GM18498 (cell line): ENCODE measurements around the gene DOK4.

ENCODE experiments used
- ATAC-seq: cut with Tn5 transposase; IDR thresholded peaks from one replicate; pipeline ENCODE4 v1.9.1; 2021; ENCODE audit warnings: mild to moderate bottlenecking, moderate library complexity; ENCODE audit not compliant: unreplicated experiment

DOK4 gene

GRCh38 chr16:57519796-57520360 is 33.6 kb upstream of the DOK4 start:
- peak; percentile 71 for ATAC-seq

- no peak for ATAC-seq
Measured at GRCh38 chr16:57518922-57519321, 32.6 kb upstream of the DOK4 start.

- ATAC-seq: no peak
Measured at GRCh38 chr16:57518520-57518919, 32.2 kb upstream of the DOK4 start.

- ATAC-seq: no peak
Measured at GRCh38 chr16:57517397-57518367, 31.4 kb upstream of the DOK4 start.

GRCh38 chr16:57516773-57517172 is 30.5 kb upstream of the DOK4 start:
- ATAC-seq: no peak

GRCh38 chr16:57516176-57516725 is 30.0 kb upstream of the DOK4 start:
- no peak for ATAC-seq

- ATAC-seq: no peak
Measured at GRCh38 chr16:57514791-57515600, 28.7 kb upstream of the DOK4 start.

GRCh38 chr16:57514371-57514770 is 28.1 kb upstream of the DOK4 start:
- ATAC-seq: no peak

GRCh38 chr16:57513371-57514102 is 27.2 kb upstream of the DOK4 start:
- no peak for ATAC-seq

GRCh38 chr16:57512296-57513001 is 26.2 kb upstream of the DOK4 start:
- ATAC-seq: no peak

GRCh38 chr16:57510016-57510871 is 24.0 kb upstream of the DOK4 start:
- ATAC-seq: no peak

GRCh38 chr16:57509231-57509923 is 23.1 kb upstream of the DOK4 start:
- ATAC-seq: no peak

- no peak for ATAC-seq
Measured at GRCh38 chr16:57508035-57508425, 21.7 kb upstream of the DOK4 start.

GRCh38 chr16:57507136-57508034 is 21.1 kb upstream of the DOK4 start:
- no peak for ATAC-seq

- ATAC-seq: no peak
Measured at GRCh38 chr16:57505169-57505568, 18.9 kb upstream of the DOK4 start.

GRCh38 chr16:57504491-57504890 is 18.2 kb upstream of the DOK4 start:
- ATAC-seq: no peak

GRCh38 chr16:57504001-57504400 is 17.7 kb upstream of the DOK4 start:
- ATAC-seq: no peak
